GM19025 (cell line): Measurements from ENCODE around the gene SUSD5.
"Not testable (repeated sequence)": the region's sequence is repeated elsewhere in the genome, so short reads cannot be mapped to it uniquely, and the experiment has no call there.

Experiments
- ATAC-seq: cut with Tn5 transposase; IDR thresholded peaks from one replicate; pipeline ENCODE4 v1.9.1; 2021; ENCODE audit warnings: mild to moderate bottlenecking, low read depth, moderate library complexity; ENCODE audit not compliant: unreplicated experiment

The SUSD5 gene

DNA sequence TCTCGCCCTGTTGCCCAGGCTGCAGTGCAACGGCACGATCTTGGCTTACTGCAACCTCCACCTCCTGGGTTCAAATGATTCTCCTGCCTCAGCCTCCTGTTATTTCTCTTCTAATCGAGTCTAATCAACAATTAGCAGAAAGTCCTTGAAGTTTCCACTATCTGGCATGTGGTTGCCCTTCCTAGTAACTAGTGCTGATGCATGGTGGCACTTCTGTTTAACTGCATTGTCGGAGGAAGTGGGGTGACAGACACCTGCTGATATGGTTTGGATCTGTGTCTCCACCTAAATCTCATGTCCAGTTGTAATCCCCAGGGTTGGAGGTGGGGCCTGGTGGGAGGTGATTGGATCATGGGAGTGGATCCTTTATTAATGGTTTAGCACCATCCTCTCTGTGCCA is 95.6 kb downstream of the SUSD5 start:
- ATAC-seq = no peak

DNA sequence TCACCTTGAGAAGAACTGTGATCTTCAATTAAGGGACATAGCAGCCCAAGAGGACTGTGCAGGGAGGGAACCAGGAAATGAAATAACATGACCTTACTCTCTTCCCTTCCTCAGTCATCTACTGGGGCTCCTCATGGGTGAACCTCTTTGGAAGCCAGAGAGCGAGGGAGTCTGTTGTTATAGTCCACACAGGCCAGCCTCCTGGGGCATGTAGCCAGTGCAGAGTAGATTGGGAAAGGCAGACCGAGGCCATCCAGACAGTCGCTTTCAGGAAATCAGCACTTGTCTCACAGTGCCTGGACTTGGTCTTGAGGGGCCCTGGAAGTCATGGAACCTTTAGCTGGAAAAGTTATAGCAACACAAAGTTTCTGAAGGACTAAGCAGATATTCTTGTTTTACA is 98.7 kb downstream of the SUSD5 start:
- ATAC-seq = no peak

DNA sequence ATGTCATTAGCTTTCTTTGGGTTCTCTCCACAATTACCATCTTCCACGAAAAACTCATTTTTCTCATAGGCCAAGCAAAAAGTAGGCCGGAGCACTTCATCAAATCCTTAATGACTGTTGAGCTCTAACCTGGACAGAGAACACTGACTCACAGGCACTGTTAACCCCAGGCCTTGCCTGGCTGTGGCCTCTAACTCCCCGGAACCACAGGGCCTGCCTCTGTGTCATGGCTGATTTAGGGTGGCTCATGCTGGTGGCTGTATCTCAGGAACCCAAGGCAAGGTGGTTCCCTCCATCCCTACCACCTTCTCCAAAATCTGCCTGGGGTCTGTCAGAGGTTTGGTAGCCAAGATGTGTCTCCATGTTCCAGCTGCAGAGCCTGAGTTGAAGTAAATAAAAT is 101.1 kb downstream of the SUSD5 start:
- no peak for ATAC-seq

DNA sequence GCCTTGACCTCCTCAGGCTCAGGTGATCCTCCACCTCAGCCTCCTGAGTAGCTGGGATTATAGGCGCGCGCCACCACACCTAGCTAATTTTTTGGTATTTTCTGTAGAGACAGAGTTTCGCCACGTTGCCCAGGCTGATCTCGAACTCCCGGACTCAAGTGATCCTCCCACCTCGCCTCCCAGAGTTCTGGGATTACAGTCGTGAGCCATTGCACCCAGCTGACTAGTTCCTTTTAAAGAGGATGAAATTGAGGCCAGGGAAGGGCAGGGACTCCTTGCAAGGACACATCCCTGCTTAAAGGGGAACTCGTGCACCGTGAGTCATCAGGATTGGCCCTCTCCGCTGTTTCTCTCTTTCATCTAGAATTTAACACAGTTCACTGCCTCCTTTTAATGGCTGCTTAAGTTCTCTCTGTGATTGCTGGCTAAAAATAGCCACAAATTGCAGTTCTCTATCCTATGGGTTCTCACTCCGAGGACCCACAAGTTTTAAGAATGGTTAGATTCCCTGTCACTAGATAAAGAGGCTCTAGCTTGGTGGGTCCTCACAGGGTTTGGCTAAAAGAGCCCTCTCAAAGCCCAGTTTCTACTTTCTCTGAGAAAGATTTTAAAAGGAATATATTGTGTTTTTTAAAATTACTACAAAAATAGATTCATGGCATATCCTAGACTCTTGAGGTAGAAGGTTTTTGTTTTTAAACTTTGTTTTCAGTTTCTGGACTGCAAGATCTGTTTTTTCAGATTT is 103.4 kb downstream of the SUSD5 start:
- no peak for ATAC-seq

DNA sequence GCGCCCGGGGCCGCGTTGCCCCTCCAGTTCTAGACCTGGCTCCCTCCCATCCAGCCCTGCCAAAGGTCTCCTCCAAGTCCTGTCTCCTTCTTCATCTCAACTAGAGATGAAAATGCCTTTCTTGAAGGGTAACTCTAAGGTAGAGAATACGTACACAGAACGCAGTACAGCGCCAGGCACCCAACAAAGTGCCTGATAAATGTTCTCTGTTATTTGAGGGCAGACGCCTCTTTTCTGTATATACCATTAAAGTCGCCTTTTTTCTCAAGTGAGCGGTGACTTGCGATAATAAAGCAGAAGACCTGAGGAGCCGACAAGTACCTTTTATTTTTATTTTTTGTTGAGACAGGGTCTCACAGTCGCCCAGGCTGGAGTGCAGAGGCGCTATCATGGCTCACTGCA is 104.0 kb downstream of the SUSD5 start:
- no peak for ATAC-seq

DNA sequence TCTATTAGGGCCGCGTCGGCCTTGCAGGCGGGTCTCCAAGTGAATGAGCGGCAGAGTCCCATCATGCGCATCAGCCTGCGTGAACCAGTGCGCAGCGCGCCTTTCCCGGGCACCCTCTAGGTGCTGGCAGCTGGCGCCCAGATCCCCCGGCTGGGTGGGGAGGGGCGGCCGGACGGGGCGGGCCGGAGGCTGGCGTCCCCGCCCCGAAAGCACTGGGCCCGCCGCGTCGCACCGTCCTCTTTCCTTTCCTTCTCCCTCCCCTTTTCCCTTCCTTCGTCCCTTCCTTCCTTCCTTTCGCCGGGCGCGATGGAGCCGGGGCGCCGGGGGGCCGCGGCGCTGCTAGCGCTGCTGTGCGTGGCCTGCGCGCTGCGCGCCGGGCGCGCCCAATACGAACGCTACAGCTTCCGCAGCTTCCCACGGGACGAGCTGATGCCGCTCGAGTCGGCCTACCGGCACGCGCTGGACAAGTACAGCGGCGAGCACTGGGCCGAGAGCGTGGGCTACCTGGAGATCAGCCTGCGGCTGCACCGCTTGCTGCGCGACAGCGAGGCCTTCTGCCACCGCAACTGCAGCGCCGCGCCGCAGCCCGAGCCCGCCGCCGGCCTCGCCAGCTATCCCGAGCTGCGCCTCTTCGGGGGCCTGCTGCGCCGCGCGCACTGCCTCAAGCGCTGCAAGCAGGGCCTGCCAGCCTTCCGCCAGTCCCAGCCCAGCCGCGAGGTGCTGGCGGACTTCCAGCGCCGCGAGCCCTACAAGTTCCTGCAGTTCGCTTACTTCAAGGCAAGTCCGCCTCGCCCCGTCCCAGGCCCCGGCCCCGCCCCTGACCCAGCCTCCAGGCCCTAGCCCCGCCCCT is 104.6 kb downstream of the SUSD5 start, which contains the start of gene CRTAP:
TSS of gene CRTAP (plus strand) at position 243 of the 850 bp plus-strand sequence. CDS start at position 307, 64 bp downstream.
- peak; percentile 82 for ATAC-seq

DNA sequence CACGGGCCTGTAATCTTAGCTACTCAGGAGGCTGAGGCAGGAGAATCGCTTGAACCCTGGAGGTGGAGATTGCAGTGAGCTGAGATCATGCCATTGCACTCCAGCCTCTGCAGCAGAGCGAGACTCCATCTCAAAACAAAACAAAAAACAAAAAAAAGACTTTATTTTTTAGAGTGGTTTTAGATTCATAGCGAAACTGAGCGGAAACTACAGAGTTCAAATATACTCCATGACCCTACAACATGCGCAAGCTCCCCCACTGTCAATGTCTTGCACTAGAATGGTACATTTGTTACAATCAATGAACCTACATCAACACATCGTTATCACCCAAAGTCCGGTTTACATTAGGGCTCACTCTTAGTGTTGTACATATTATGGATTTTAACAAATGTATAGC is 107.0 kb downstream of the SUSD5 start:
- ATAC-seq = peak; percentile 19

DNA sequence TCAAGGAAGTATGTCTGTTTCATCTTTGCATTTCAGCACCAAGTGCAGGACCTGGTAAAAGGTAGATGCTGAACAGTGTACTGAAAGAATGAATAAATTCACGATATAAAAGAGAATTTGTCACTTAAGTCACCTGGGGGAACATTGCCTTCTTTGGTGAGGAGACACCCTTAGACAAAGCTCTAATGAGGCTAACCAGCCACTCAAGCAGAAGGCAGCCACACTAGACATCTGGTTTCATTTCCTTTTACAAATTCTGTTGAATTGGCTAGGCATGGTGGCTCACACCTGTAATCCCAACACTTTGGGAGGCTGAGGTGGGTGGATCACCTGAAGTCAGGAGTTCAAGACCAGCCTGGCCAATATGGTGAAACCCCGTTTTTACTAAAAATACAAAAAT is 111.8 kb downstream of the SUSD5 start:
- ATAC-seq = not testable (repeated sequence)

DNA sequence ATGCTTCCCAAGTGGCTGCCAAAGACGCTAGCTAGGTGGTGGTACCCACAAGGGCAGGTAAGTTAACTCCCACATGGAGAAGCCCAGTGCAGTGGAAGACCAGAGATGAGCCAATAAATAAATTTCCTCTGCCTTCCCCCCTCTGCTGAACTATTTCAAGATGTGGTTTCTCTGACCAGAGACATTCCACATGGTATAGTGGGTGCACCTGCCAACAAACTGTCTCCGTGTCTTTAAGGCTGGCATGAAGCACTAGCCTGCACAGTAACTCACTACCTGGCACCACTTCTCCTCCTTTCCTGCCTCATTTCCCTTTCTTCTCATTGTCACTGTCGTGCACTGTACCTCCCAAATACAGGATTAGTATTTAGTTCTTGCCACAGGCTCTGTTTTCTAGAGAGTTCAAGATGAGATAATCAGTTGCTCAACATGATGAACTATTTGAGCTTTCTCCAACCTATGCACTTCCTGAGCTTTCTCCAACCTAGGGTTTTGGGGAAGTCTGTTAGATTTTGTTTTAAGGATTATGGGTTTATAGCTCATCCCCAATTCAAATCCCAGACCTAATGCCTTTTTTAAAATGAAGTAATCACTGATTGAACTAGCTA is 113.2 kb downstream of the SUSD5 start:
- no peak for ATAC-seq

DNA sequence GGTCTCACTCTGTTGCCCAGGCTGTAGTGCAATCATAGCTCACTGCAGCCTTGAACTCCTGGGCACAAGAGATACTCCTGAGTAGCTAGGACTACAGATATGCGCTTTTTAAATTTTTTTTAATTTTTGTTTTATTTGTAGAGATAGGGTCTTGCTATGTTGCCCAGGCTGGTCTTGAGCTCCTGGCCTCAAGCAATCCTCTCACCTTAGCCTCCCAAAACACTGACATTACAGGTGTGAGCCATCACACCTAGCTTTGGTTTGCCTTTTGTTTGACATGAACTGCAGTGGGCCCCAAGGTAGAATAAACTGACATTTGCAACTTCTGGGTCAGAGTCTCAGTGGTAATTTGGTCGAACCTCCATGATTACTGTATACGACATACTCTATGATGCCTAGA is 113.8 kb downstream of the SUSD5 start:
- ATAC-seq = no peak

DNA sequence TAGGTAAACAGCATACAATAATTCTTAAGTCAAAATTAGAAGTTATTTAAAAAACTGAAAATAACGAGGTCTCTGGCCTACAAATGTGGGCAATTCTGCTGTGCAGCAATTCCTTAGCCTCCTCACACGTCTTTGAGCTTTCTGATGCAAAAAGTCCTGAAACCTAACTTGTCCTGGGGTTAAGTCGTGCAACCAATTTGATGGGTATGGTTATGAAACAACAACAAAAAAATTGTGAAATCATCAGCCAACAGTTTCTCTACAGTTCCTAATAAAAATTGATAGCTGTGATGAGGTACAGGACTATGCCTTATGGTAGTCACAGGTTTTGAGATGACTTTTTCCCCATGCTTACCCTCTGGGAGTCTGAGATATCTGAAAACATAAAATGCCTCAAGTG is 115.1 kb downstream of the SUSD5 start:
- no peak for ATAC-seq

DNA sequence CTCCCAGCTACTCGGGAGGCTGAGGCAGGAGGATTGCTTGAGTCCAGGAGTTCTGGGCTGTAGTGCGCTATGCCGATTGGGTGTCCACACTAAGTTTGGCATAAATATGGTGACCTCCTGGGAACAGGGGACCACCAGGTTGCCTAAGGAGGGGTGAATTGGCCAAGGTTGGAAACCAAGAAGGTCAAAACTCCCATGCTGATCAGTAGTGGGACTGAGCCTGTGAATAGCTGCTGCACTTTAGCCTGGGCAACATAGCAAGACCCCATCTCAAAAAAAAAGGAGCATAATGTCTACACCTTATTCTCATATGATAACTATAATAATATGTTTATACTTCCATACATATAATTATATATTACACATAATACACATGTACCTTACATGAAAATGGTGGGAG is 115.6 kb downstream of the SUSD5 start:
- no peak for ATAC-seq

DNA sequence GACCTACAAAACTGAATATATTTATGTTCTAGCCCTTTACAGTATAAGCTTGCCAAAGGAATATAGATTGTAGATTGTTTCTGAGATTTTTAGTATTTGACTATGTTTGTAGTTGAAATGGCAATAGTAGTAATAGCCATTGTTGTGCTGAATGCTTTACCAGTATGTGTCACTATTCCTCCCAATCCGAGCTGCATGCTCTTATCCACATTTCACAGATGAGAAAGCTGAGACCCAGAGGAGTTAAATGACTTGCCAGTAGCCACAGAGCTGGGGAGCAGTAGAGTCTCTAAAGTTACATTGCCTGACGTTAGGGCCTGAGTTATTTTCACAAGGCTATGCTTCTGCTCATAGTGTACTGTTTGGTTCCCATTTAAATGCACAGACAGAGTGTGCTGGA is 118.4 kb downstream of the SUSD5 start:
- no peak for ATAC-seq
